ENCODE measurements around the gene PI4KA.

PI4KA gene

DNA sequence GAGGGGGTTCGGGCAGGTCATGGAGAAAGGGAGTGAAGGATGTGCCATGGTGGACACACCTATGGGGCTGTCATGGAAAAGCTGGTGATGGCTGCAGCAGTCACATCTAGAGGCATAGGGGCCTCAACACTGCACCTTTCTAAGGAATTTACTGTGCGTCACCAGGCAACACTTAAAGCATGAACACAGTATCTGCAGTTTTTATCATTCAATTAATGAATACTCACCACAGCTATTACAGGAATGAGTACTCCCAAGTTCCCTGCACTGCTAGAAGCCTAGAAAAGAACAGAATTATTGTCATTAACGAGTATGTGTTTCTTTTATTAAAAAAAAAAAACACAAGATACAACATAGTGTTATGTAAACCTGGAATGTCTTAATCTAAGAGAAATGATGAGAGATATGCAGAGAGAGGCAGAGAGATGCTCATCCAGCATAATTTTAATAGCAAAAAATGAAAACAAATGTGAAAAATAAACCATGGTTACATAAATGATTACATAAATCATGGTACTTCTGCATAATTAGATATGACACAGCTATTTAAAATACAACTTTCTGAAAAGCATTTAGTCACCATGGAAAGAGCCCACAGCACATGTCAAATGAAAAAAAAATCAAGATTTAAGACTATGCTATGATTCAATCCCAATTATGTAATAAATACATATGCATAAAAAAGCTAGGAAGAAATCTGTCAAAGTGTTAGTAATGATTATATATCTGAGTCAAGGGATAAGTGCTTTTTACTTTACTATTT, 65.5 kb downstream of the PI4KA start:
- Histone ChIP-seq H4K20me1 (ENCODE audit: insufficient read depth, low read length) (0 out of 2 replicates have a peak, but pooled peaks cover 4% of the 10 kb centered on the region), H3K9ac (ENCODE audit: low read length) (no peak overlapping the region), H3K36me3 (replicated peaks; ENCODE audit: low read depth, low read length) (peaks cover 38% of the 10 kb centered on the region), H3K4me2 (ENCODE audit: low read length) (no peak overlapping the region), H3K4me1 (ENCODE audit: low read length) (no peaks in the 10 kb centered on the region), H3K9me3 (ENCODE audit: insufficient read depth, low read length) (no peaks in the 10 kb centered on the region), H3K4me3 (ENCODE audit: low read length) (no peak overlapping the region), H3K27me3 (ENCODE audit: low read depth, low read length) (no peaks in the 10 kb centered on the region), H3K79me2 (ENCODE audit: low read length) (no peaks in the 10 kb centered on the region), H3K27ac (ENCODE audit: low read length) (no peak overlapping the region), H2AFZ (ENCODE audit: low read depth, low read length) (no peak overlapping the region)
- no peak for TF ChIP-seq EZH2phosphoT487 (IDR thresholded peaks at IDR 0.05; ENCODE audit: low read depth)
- TF ChIP-seq, protein P1, sequence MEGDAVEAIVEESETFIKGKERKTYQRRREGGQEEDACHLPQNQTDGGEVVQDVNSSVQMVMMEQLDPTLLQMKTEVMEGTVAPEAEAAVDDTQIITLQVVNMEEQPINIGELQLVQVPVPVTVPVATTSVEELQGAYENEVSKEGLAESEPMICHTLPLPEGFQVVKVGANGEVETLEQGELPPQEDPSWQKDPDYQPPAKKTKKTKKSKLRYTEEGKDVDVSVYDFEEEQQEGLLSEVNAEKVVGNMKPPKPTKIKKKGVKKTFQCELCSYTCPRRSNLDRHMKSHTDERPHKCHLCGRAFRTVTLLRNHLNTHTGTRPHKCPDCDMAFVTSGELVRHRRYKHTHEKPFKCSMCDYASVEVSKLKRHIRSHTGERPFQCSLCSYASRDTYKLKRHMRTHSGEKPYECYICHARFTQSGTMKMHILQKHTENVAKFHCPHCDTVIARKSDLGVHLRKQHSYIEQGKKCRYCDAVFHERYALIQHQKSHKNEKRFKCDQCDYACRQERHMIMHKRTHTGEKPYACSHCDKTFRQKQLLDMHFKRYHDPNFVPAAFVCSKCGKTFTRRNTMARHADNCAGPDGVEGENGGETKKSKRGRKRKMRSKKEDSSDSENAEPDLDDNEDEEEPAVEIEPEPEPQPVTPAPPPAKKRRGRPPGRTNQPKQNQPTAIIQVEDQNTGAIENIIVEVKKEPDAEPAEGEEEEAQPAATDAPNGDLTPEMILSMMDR (IDR thresholded peaks at IDR 0.05; ENCODE audit: low read depth, low read length), result no peak

DNA sequence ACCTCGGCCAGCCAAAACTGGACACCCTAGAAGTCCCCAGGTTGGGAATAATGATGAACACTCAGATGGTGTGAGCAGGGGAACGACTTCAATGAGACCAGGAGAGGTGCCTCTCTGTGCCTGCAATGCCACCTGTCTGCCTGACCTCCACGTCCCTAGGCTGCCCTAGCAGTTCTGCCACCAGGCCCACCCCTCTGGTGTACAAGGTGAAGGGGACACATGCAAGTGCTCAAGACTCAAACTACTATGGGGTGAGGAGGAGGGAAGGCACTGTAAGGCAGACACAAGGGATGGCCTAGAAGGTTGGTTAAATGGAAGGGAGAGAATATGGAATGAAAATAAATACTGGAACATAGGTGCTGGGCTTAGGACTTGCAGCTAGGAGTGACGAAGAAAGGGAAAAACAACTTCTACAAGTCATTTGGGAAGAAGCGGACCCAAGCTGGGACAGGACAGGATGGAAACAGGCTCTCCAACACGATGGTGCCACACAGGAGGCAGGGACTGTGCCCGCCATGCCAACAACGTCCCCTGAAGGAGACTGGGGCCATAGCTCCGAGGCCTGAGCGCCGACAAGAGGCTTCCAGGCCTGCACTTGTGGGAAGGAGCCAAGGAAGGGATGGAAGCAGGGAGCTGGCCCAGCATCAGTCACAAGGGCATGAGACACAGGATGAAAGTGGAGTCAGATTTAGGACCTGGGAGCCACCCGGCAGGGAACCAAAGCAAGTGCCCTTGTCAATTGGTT, 66.2 kb downstream of the PI4KA start:
- Histone ChIP-seq H3K4me1 (ENCODE audit: low read length) (no peaks in the 10 kb centered on the region), H3K36me3 (replicated peaks; ENCODE audit: low read depth, low read length) (peaks cover 40% of the 10 kb centered on the region)
- TF ChIP-seq, protein P1 (IDR thresholded peaks at IDR 0.05; ENCODE audit: low read depth, low read length), result no peak
- no peak for TF ChIP-seq EZH2phosphoT487 (IDR thresholded peaks at IDR 0.05; ENCODE audit: low read depth)

DNA sequence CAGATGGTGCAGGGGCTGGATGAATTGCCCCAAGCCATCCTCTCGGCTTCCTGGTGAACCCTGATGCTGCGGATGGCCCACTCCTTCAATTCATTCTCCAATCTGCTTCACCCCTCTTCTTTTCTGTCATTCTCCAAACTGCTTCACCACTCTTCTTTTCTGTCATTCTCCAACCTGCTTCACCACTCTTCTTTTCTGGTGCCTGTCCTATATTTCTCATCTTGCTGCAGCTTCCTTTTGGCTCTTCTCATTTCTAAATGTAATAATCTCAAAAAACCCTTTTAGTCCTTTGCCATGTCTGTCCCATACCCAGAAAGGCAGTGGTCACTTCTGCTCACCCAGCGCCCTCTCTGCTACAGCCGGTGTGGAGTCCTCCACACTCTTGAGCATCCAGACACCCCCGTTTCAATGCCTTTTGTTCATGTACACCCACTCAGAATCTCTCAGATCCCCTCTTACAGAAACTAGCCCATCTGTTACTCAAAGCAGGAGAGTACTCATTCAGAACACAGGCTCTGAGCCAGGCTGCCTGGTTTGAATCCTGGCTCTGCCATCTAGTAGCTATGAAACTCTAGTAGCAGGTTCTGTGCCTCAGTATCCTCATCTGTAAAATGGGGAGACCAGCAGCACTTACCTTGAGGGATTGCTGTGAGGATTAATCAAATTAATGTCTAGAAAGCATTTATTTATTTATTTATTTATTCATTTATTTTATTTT, 69.8 kb downstream of the PI4KA start:
- H3K27ac ChIP-seq (ENCODE audit: low read length), result no peak overlapping the region
- no peaks in the 10 kb centered on the region for H3K4me1 ChIP-seq (ENCODE audit: low read length)
- peaks cover 31% of the 10 kb centered on the region for H3K36me3 ChIP-seq (replicated peaks; ENCODE audit: low read depth, low read length)
- no peaks in the 10 kb centered on the region for H3K27me3 ChIP-seq (ENCODE audit: low read depth, low read length)
- H3K4me2 ChIP-seq (ENCODE audit: low read length), result no peak overlapping the region
- H3K9ac ChIP-seq (ENCODE audit: low read length), result no peak overlapping the region
- TF ChIP-seq, protein P1 (IDR thresholded peaks at IDR 0.05; ENCODE audit: low read depth, low read length), result no peak
- TF ChIP-seq EZH2phosphoT487 (IDR thresholded peaks at IDR 0.05; ENCODE audit: low read depth), result no peak
- no peak overlapping the region for H2AFZ ChIP-seq (ENCODE audit: low read depth, low read length)
- H4K20me1 ChIP-seq (ENCODE audit: insufficient read depth, low read length), result no peaks in the 10 kb centered on the region
- H3K79me2 ChIP-seq (ENCODE audit: low read length), result no peaks in the 10 kb centered on the region
- H3K9me3 ChIP-seq (ENCODE audit: insufficient read depth, low read length), result no peaks in the 10 kb centered on the region
- no peak overlapping the region for H3K4me3 ChIP-seq (ENCODE audit: low read length)

More for the DNA sequence above, 66.2 kb downstream of the PI4KA start:
- no peak overlapping the region for H3K4me2 ChIP-seq (ENCODE audit: low read length)
- no peak overlapping the region for H3K27ac ChIP-seq (ENCODE audit: low read length)
- H2AFZ ChIP-seq (ENCODE audit: low read depth, low read length), result no peak overlapping the region
- no peak overlapping the region for H3K9ac ChIP-seq (ENCODE audit: low read length)
- 0 out of 2 replicates have a peak, but pooled peaks cover 4% of the 10 kb centered on the region for H4K20me1 ChIP-seq (ENCODE audit: insufficient read depth, low read length)
- H3K9me3 ChIP-seq (ENCODE audit: insufficient read depth, low read length), result no peaks in the 10 kb centered on the region
- H3K4me3 ChIP-seq (ENCODE audit: low read length), result no peak overlapping the region
- no peaks in the 10 kb centered on the region for H3K79me2 ChIP-seq (ENCODE audit: low read length)
- no peaks in the 10 kb centered on the region for H3K27me3 ChIP-seq (ENCODE audit: low read depth, low read length)
